H1 (cell line): ENCODE results near the gene LY6G6F. TPM values are rescaled to one million over a fixed set of nuclear protein-coding genes. Genes with fewer than 3 reads are reported as not detected.

Experiments used
- CTCF ChIA-PET: fragments of 300-600 bp; sonication (Branson Sonifier 250); formaldehyde crosslinking; loops from one replicate; lab custom pipeline; 2021; ENCODE audit not compliant: partially characterized antibody; lab: Charles Lee
- POLR2A ChIA-PET: fragments of 300-600 bp; sonication (Branson Sonifier 250); formaldehyde crosslinking; loops from one replicate; lab custom pipeline; 2021; ENCODE audit warnings: inconsistent platforms; ENCODE audit not compliant: partially characterized antibody; lab: Charles Lee
- DNase-seq, 2 experiments: peaks; one replicate each; pipeline versions ENCODE4 v3.0.0 to v3.0.0-alpha.2; 2010 to 2022; ENCODE audit warnings: low spot score in 2 of 2, low read depth in 1 of 2, mixed read lengths in 1 of 2
- FAIRE-seq: peaks from 2 replicates; lab custom pipeline; 2011; peaks lifted over from hg19 to GRCh38; lab: Jason Lieb, UNC
- H2AFZ ChIP-seq: 2 replicates; pipeline ENCODE4 v1.8.1; 2012; ENCODE audit warnings: low read length, inconsistent platforms
- H2AK5ac ChIP-seq: 2 replicates; pipeline ENCODE4 v1.6.1; 2013; ENCODE audit warnings: low read depth, low read length
- H2BK120ac ChIP-seq: replicated peaks from 2 replicates; pipeline ENCODE3; 2013; ENCODE audit warnings: low read depth, low read length, inconsistent platforms
- H2BK12ac ChIP-seq: 2 replicates; pipeline ENCODE4 v1.6.1; 2013; ENCODE audit warnings: low read depth, low read length
- H2BK15ac ChIP-seq: 2 replicates; pipeline ENCODE4 v1.6.1; 2013; ENCODE audit warnings: low read length
- H2BK20ac ChIP-seq: 2 replicates; pipeline ENCODE4 v1.6.1; 2013; ENCODE audit warnings: low read length
- H2BK5ac ChIP-seq: 2 replicates; pipeline ENCODE4 v1.6.1; 2013; ENCODE audit warnings: low read depth, low read length
- H3K14ac ChIP-seq: 2 replicates; pipeline ENCODE4 v1.6.1; 2013; ENCODE audit warnings: inconsistent platforms; ENCODE audit not compliant: insufficient read length
- H3K18ac ChIP-seq: 2 replicates; pipeline ENCODE4 v1.6.1; 2013; ENCODE audit warnings: low read length; ENCODE audit errors: extremely low read depth
- H3K23ac ChIP-seq: 2 replicates; pipeline ENCODE4 v1.6.1; 2013; ENCODE audit warnings: inconsistent platforms; ENCODE audit not compliant: insufficient read length
- H3K23me2 ChIP-seq: 2 replicates; pipeline ENCODE4 v1.6.1; 2013; ENCODE audit warnings: low read depth, low read length
- H3K27ac ChIP-seq: 2 replicates; pipeline ENCODE4 v1.6.1; 2011; ENCODE audit warnings: low read depth, low read length, inconsistent platforms
- H3K27me3 ChIP-seq, 4 experiments: replicated peaks in 1 of 4; 1 replicate in 1 of 4; 2 replicates in 3 of 4; pipeline versions ENCODE4 v1.6.1 to v1.8.1; 2011 to 2013; ENCODE audit warnings: low read length in 3 of 4, mild to moderate bottlenecking in 3 of 4, inconsistent platforms in 2 of 4, mixed read lengths in 2 of 4, moderate library complexity in 1 of 4; ENCODE audit not compliant: control insufficient read depth in 3 of 4, insufficient read depth in 3 of 4; ENCODE audit errors: extremely low read depth in 1 of 4
- H3K36me3 ChIP-seq, 4 experiments: 2 replicates each; pipeline versions ENCODE4 v1.6.1 to v1.8.1; 2011 to 2013; ENCODE audit warnings: mild to moderate bottlenecking in 4 of 4, low read length in 3 of 4, moderate library complexity in 2 of 4, control low read depth in 1 of 4, inconsistent platforms in 1 of 4; ENCODE audit not compliant: insufficient read depth in 4 of 4, control insufficient read depth in 2 of 4
- H3K4ac ChIP-seq: replicated peaks from 2 replicates; pipeline ENCODE3; 2013; ENCODE audit warnings: low read length, low read depth, mixed read lengths, inconsistent platforms; ENCODE audit not compliant: insufficient read length
- H3K4me1 ChIP-seq, 4 experiments: replicated peaks in 1 of 4; 1 replicate in 1 of 4; 2 replicates in 3 of 4; pipeline versions ENCODE4 v1.6.1 to v1.8.1; 2011 to 2013; ENCODE audit warnings: low read length in 3 of 4, inconsistent platforms in 2 of 4, mixed read lengths in 1 of 4; ENCODE audit not compliant: insufficient read depth in 4 of 4, control insufficient read depth in 3 of 4
- H3K4me2 ChIP-seq, 2 experiments: 2 replicates each; pipeline versions ENCODE4 v1.6.1 to v1.8.1; 2011 to 2013; ENCODE audit warnings: low read depth in 2 of 2, low read length in 2 of 2, control low read depth in 1 of 2, inconsistent platforms in 1 of 2, mild to moderate bottlenecking in 1 of 2; ENCODE audit not compliant: insufficient read depth in 1 of 2
- H3K4me3 ChIP-seq, 4 experiments: fragments of 200-600, 300-600 bp in 1 of 4; sonication (generic), shearing (Covaris generic), sonication (Bioruptor Twin) in 1 of 4; 2 replicates each; pipeline versions ENCODE4 v1.5.1 to v1.8.1; 2011 to 2016; ENCODE audit warnings: low read length in 4 of 4, low read depth in 3 of 4, control low read depth in 2 of 4, inconsistent platforms in 2 of 4, mild to moderate bottlenecking in 2 of 4, mixed read lengths in 1 of 4, moderate library complexity in 1 of 4; ENCODE audit not compliant: insufficient read depth in 2 of 4; ENCODE audit errors: extremely low read depth in 1 of 4
- H3K56ac ChIP-seq: replicated peaks from 2 replicates; pipeline ENCODE3; 2013; ENCODE audit warnings: low read depth, mild to moderate bottlenecking, mixed read lengths, low read length, inconsistent platforms; ENCODE audit not compliant: insufficient read length
- H3K79me1 ChIP-seq: 2 replicates; pipeline ENCODE4 v1.6.1; 2013; ENCODE audit warnings: low read depth, low read length, control low read depth
- H3K79me2 ChIP-seq, 2 experiments: 2 replicates each; pipeline versions ENCODE4 v1.6.1 to v1.8.1; 2012 to 2013; ENCODE audit warnings: low read length in 2 of 2, mild to moderate bottlenecking in 2 of 2, inconsistent platforms in 1 of 2; ENCODE audit not compliant: insufficient read depth in 2 of 2, control insufficient read depth in 1 of 2
- H3K9ac ChIP-seq, 4 experiments: replicated peaks in 1 of 4; 1 replicate in 1 of 4; 2 replicates in 3 of 4; pipeline versions ENCODE4 v1.6.1 to v1.8.1; 2011 to 2013; ENCODE audit warnings: low read depth in 3 of 4, low read length in 3 of 4, control low read depth in 2 of 4, mild to moderate bottlenecking in 2 of 4, moderate library complexity in 2 of 4, inconsistent platforms in 1 of 4; ENCODE audit errors: extremely low read depth in 1 of 4
- H3K9me3 ChIP-seq, 2 experiments: 2 replicates each; pipeline versions ENCODE4 v1.6.1 to v1.8.1; 2012 to 2013; ENCODE audit warnings: mild to moderate bottlenecking in 2 of 2, moderate library complexity in 2 of 2, control low read depth in 1 of 2, inconsistent platforms in 1 of 2, low read depth in 1 of 2, low read length in 1 of 2, mixed read lengths in 1 of 2; ENCODE audit not compliant: insufficient read depth in 2 of 2
- H4K20me1 ChIP-seq, 2 experiments: replicated peaks in 1 of 2; 2 replicates each; pipeline versions ENCODE3 to v1.8.1; 2011 to 2013; ENCODE audit warnings: inconsistent platforms in 2 of 2, low read length in 2 of 2, mild to moderate bottlenecking in 1 of 2; ENCODE audit not compliant: insufficient read depth in 2 of 2, control insufficient read depth in 1 of 2
- H4K5ac ChIP-seq: 2 replicates; pipeline ENCODE4 v1.6.1; 2013; ENCODE audit warnings: low read length, low read depth, mixed read lengths, inconsistent platforms; ENCODE audit not compliant: insufficient read length
- H4K8ac ChIP-seq: 2 replicates; pipeline ENCODE4 v1.8.0; 2013; ENCODE audit warnings: mild to moderate bottlenecking, moderate library complexity, low read length, inconsistent platforms; ENCODE audit not compliant: insufficient read depth; ENCODE audit errors: extremely low read depth
- H4K91ac ChIP-seq: replicated peaks from 2 replicates; pipeline ENCODE3; 2013; ENCODE audit warnings: low read length, mixed read lengths, inconsistent platforms; ENCODE audit not compliant: insufficient read length
- BRCA1 ChIP-seq: IDR thresholded peaks from 2 replicates; pipeline ENCODE4 v1.6.1; 2012; ENCODE audit warnings: low read depth, low read length, improper control_type of control experiment
- HDAC6 ChIP-seq: IDR thresholded peaks from one replicate; pipeline ENCODE4 v1.7.1; 2012; ENCODE audit warnings: low read depth, mild to moderate bottlenecking, inconsistent platforms, low read length, moderate library complexity
- POU5F1 ChIP-seq: IDR thresholded peaks from 2 replicates; pipeline ENCODE4 v1.6.1; 2011; ENCODE audit warnings: low read depth, mild to moderate bottlenecking, low read length, moderate library complexity
- RNF2 ChIP-seq: fragments of 200-900, 300-1000 bp; sonication (generic); IDR thresholded peaks from 2 replicates; pipeline ENCODE4 v1.7.1; 2016; ENCODE audit warnings: borderline replicate concordance, low read depth, mild to moderate bottlenecking, antibody characterized with exemption, low read length; ENCODE audit not compliant: poor library complexity, severe bottlenecking; ENCODE audit errors: missing control alignments
- RXRA ChIP-seq: IDR thresholded peaks from 2 replicates; pipeline ENCODE4 v1.6.1; 2011; ENCODE audit warnings: low read depth, mild to moderate bottlenecking, low read length, moderate library complexity; ENCODE audit not compliant: insufficient read depth
- SP1 ChIP-seq: IDR thresholded peaks from 2 replicates; pipeline ENCODE4 v1.6.1; 2011; ENCODE audit warnings: low read depth, low read length
- SP2 ChIP-seq: IDR thresholded peaks from 2 replicates; pipeline ENCODE4 v1.6.1; 2012; ENCODE audit warnings: mild to moderate bottlenecking, low read length, inconsistent platforms
- SRF ChIP-seq: IDR thresholded peaks from 2 replicates; pipeline ENCODE4 v1.6.1; 2011; ENCODE audit warnings: mild to moderate bottlenecking, low read depth, low read length, moderate library complexity
- TBP ChIP-seq: IDR thresholded peaks from 2 replicates; pipeline ENCODE4 v1.6.1; 2011; ENCODE audit warnings: low read depth, low read length, improper control_type of control experiment
- YY1 ChIP-seq: IDR thresholded peaks from 2 replicates; pipeline ENCODE4 v1.6.1; 2011; ENCODE audit warnings: low read depth, mild to moderate bottlenecking, low read length
- WGBS, 2 experiments: shearing (Covaris generic) in 1 of 2; methylation state at CpG; one replicate each; pipeline versions ENCODE4 v1.1.6 to v1.1.7; 2013 to 2015; ENCODE audit warnings: low lambda C conversion rate in 2 of 2, mixed read lengths in 2 of 2, inconsistent platforms in 1 of 2, low coverage in 1 of 2, missing lambda C conversion rate in 1 of 2; ENCODE audit not compliant: insufficient replicate concordance in 2 of 2, insufficient coverage in 1 of 2, insufficient read length in 1 of 2; ENCODE audit errors: extremely low coverage in 1 of 2, missing lambda C conversion rate in 1 of 2; 5-methylcytosine and 5-hydroxymethylcytosine counted together
- polyA plus RNA-seq, 7 experiments: library from polyadenylated mRNA; depleted of rRNA in 3 of 7; stranded (reverse) in 5 of 7; unstranded in 2 of 7; fragments of >200 nt in 5 of 7; fragments of 200-250 nt in 2 of 7; gene quantifications; 1 replicate in 5 of 7; 2 replicates in 1 of 7; 4 replicates in 1 of 7; pipeline versions ENCODE4 v1.2.1 to v1.2.3, GENCODE V29; 2011 to 2013; ENCODE audit warnings: missing spikeins in 2 of 7, mixed read lengths in 2 of 7
- total RNA-seq: library from RNA; stranded (reverse); fragmentation: NEBNext Ultra II Directional; extraction: Animal tissue kit (Norgen Biotek cat#: 25700); gene quantifications from 2 replicates; pipeline ENCODE4 v1.2.1, GENCODE V29; 2021
- TF ChIP-seq, protein P1 (sequence below), 3 experiments: IDR thresholded peaks; 1 replicate in 2 of 3; 2 replicates in 1 of 3; pipeline versions ENCODE4 v1.5.1 to v1.6.1; 2011; ENCODE audit warnings: low read length in 3 of 3, mild to moderate bottlenecking in 3 of 3, inconsistent platforms in 2 of 3, low read depth in 1 of 3, moderate library complexity in 1 of 3; ENCODE audit not compliant: insufficient read depth in 1 of 3; ENCODE audit errors: control extremely low read depth in 1 of 3

The LY6G6F gene
- total and polyA plus RNA-seq, 2 of the 8 experiments (the other 6 are each of a cell fraction or from before 2014, with no cell fraction given) = not detected

DNA sequence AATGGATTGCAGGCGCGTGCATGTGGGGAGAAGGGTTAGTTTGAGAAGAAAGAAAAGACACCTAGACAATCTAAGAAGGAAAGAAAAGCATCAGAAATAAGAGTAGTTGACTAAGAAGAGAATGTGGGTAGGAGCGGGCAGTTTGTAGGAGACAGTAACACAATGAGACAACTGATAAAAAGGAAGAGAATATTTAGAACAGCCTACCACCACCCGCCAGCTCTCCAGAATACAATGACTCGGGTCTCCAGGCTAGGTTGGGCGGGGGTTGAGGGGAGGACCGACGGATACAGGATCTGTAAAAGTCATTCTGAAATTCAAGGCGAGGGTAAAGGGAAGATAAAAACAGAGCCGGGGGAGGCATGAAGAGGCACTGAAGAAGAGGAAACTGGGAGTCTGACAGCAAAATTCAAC lies 4.3 kb upstream of the LY6G6F start:
- Histone ChIP-seq H3K4me2 (peak overlapping the region; percentile 68 to 82), H2AK5ac (no peak overlapping the region), H4K5ac (no peak overlapping the region), H4K8ac (no peak overlapping the region), H2BK12ac (peak overlapping the region; percentile 39; the same call in 1 of the 2 replicates), H3K4me3 (peak overlapping the region; percentile 69 to 94 (median 90)), H3K56ac (peak overlapping the region; percentile 22), H2BK5ac (peak overlapping the region; percentile 81), H2AFZ (peak overlapping the region; percentile 43; the same call in 1 of the 2 replicates), H4K91ac (no peak overlapping the region), H3K27ac (peak overlapping the region; percentile 89; the same call in 1 of the 2 replicates), H2BK15ac (no peak overlapping the region), H3K9me3 (no peaks in the 10 kb centered on the region), H3K14ac (no peak overlapping the region), H3K9ac (peak overlapping the region; percentile 65 to 85 (median 80)), H3K23me2 (peaks cover 8% of the 10 kb centered on the region; the same call in 1 of the 2 replicates), H3K27me3 (no peaks in the 10 kb centered on the region), H3K23ac (no peak overlapping the region), H3K36me3 (peaks cover 0 to 4% (median under 1%) of the 10 kb centered on the region in 4 experiments; a peak in 3 of 8 replicates), H3K4ac (no peak overlapping the region), H3K79me2 (peaks cover 0 to 7% of the 10 kb centered on the region in 2 experiments; a peak in 2 of 4 replicates), H3K4me1 (peaks cover 2 to 5% (median 3%) of the 10 kb centered on the region in 4 experiments; a peak in 4 of 7 replicates), H3K79me1 (peaks cover 6% of the 10 kb centered on the region), H3K18ac (no peak overlapping the region; the same call in 1 of the 2 replicates), H4K20me1 (no peaks in the 10 kb centered on the region), H2BK20ac (no peak overlapping the region), H2BK120ac (no peak overlapping the region)
- POLR2A ChIA-PET = interaction anchor here (0.7 to 3.2 kb wide), 14 partner anchors 11 to 164 kb away, joined by 3 to 36 read pairs (median 3); partner anchors contain the start of genes DDAH2, GPANK1, LSM2 and LY6G5C
- no peak for DNase-seq
- no peak for FAIRE-seq
- CTCF ChIA-PET = interaction anchor here (1.1 to 1.8 kb wide), 3 partner anchors 8 to 28 kb away, joined by 3 to 5 read pairs (median 5); no protein-coding TSS in a partner anchor
- WGBS, 2 experiments = 9% methylated on average over 10 of the region's 10 CpGs; no CpG with 5 or more reads in 1 of the 2 experiments
- no peak for TF ChIP-seq RNF2
- no peak for TF ChIP-seq YY1
- TF ChIP-seq SP1 = no peak
- TF ChIP-seq BRCA1 = no peak
- TF ChIP-seq RXRA = no peak
- TF ChIP-seq, protein P1, sequence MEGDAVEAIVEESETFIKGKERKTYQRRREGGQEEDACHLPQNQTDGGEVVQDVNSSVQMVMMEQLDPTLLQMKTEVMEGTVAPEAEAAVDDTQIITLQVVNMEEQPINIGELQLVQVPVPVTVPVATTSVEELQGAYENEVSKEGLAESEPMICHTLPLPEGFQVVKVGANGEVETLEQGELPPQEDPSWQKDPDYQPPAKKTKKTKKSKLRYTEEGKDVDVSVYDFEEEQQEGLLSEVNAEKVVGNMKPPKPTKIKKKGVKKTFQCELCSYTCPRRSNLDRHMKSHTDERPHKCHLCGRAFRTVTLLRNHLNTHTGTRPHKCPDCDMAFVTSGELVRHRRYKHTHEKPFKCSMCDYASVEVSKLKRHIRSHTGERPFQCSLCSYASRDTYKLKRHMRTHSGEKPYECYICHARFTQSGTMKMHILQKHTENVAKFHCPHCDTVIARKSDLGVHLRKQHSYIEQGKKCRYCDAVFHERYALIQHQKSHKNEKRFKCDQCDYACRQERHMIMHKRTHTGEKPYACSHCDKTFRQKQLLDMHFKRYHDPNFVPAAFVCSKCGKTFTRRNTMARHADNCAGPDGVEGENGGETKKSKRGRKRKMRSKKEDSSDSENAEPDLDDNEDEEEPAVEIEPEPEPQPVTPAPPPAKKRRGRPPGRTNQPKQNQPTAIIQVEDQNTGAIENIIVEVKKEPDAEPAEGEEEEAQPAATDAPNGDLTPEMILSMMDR (IDR thresholded peaks at IDR 0.05; ENCODE audit: control extremely low read depth in 1 of 3, insufficient read depth in 1 of 3, low read depth in 1 of 3, low read length in 3 of 3) = no peak
- TF ChIP-seq SRF = no peak
- TF ChIP-seq SP2 = no peak
- TF ChIP-seq HDAC6 = no peak
- TF ChIP-seq POU5F1 = no peak
- TF ChIP-seq TBP = no peak
